ENCODE measurements around the gene ALDH18A1.

Gene ALDH18A1

DNA sequence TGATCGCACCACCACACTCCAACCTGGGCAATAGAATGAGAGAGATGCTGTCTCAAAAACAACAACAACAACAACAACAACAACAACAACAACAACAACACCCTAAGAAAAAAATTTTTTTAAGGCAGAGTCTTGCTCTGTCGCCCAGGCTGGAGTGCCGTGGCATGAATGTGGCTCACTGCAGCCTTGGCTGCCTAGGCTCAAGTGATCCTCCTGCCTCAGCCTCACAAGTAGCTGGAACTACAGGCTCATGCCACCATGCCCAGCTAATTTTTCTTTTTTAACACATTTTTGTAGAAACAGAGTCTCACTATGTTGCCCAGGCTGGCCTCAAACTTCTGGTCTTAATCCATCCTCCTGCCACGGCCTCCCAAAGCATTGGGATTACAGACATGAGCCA lies 18.6 kb downstream of the ALDH18A1 start:
- Histone ChIP-seq H3K4me2 (no peak overlapping the region), H3K4me3 (IDR thresholded peaks at IDR 0.05; ENCODE audit: insufficient read depth, low read depth, low read length) (no peak overlapping the region), H2AFZ (ENCODE audit: low read depth) (no peak overlapping the region), H3K4me1 (ENCODE audit: low read depth, poor library complexity, severe bottlenecking) (no peaks in the 10 kb centered on the region), H3K27ac (no peak overlapping the region), H3K9ac (no peak overlapping the region), H3K36me3 (ENCODE audit: insufficient read depth) (no peaks in the 10 kb centered on the region), H3K27me3 (ENCODE audit: insufficient read depth, low read depth) (no peaks in the 10 kb centered on the region), H4K20me1 (ENCODE audit: insufficient read depth) (no peaks in the 10 kb centered on the region), H3K79me2 (ENCODE audit: insufficient read depth, low read depth) (no peaks in the 10 kb centered on the region)
- TF ChIP-seq, protein P1, sequence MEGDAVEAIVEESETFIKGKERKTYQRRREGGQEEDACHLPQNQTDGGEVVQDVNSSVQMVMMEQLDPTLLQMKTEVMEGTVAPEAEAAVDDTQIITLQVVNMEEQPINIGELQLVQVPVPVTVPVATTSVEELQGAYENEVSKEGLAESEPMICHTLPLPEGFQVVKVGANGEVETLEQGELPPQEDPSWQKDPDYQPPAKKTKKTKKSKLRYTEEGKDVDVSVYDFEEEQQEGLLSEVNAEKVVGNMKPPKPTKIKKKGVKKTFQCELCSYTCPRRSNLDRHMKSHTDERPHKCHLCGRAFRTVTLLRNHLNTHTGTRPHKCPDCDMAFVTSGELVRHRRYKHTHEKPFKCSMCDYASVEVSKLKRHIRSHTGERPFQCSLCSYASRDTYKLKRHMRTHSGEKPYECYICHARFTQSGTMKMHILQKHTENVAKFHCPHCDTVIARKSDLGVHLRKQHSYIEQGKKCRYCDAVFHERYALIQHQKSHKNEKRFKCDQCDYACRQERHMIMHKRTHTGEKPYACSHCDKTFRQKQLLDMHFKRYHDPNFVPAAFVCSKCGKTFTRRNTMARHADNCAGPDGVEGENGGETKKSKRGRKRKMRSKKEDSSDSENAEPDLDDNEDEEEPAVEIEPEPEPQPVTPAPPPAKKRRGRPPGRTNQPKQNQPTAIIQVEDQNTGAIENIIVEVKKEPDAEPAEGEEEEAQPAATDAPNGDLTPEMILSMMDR (conservative IDR thresholded peaks at IDR 0.05; ENCODE audit: low read depth, low read length): no peak

DNA sequence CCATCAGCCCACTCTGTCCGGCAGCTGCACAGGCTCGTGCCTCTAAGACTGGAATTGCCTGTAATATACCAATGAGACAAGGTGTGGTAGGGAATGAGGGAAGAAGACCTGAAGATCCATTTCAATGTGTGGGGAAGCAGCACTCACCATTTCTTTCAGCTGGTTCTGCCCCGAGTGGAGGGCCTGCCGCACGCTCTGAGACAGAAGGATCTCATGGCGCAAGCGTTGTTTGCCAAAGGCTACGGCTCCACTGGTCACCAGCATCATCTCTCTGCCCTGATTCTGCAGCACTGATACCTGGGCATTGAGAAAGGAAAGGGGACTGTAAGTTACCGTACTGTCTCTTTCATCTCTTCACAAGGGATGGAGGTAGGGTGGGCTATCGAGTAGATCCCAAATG lies 19.4 kb downstream of the ALDH18A1 start:
- TF ChIP-seq, protein P1 (conservative IDR thresholded peaks at IDR 0.05; ENCODE audit: low read depth, low read length): no peak
- Histone ChIP-seq H3K79me2 (ENCODE audit: insufficient read depth, low read depth) (no peaks in the 10 kb centered on the region), H3K27ac (no peak overlapping the region), H3K9ac (no peak overlapping the region), H3K4me2 (no peak overlapping the region), H3K4me3 (IDR thresholded peaks at IDR 0.05; ENCODE audit: insufficient read depth, low read depth, low read length) (no peak overlapping the region), H4K20me1 (ENCODE audit: insufficient read depth) (no peaks in the 10 kb centered on the region), H2AFZ (ENCODE audit: low read depth) (no peak overlapping the region), H3K36me3 (ENCODE audit: insufficient read depth) (no peaks in the 10 kb centered on the region), H3K4me1 (ENCODE audit: low read depth, poor library complexity, severe bottlenecking) (no peaks in the 10 kb centered on the region), H3K27me3 (ENCODE audit: insufficient read depth, low read depth) (no peaks in the 10 kb centered on the region)

DNA sequence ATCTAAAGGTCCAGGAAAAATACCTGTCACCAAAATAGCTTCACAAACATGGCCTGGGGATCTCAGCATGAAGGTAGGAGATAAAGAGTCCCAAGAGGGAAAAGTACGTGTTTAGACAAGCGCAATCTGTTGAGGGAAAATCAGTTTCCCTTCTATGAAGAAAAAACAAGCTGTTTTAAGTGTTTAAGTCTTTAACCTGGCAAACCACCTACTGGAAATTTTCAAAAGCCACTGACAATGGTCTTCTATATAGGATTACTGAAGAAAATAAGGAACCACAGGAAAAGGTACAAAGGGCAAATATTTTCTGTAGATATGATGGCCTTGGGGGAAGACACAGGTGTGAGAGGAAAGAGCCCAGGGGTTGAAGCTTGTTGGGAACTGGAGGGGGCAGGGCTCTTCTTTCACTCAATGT lies 21.2 kb downstream of the ALDH18A1 start:
- TF ChIP-seq, protein P1 (conservative IDR thresholded peaks at IDR 0.05; ENCODE audit: low read depth, low read length): no peak
- no peaks in the 10 kb centered on the region for H3K27me3 ChIP-seq (ENCODE audit: insufficient read depth, low read depth)
- H3K9ac ChIP-seq: no peak overlapping the region
- no peaks in the 10 kb centered on the region for H4K20me1 ChIP-seq (ENCODE audit: insufficient read depth)
- H3K27ac ChIP-seq: no peak overlapping the region
- no peaks in the 10 kb centered on the region for H3K4me1 ChIP-seq (ENCODE audit: low read depth, poor library complexity, severe bottlenecking)
- H3K79me2 ChIP-seq (ENCODE audit: insufficient read depth, low read depth): no peaks in the 10 kb centered on the region
- H3K4me2 ChIP-seq: no peak overlapping the region
- no peak overlapping the region for H3K4me3 ChIP-seq (IDR thresholded peaks at IDR 0.05; ENCODE audit: insufficient read depth, low read depth, low read length)
- H2AFZ ChIP-seq (ENCODE audit: low read depth): no peak overlapping the region
- H3K36me3 ChIP-seq (ENCODE audit: insufficient read depth): no peaks in the 10 kb centered on the region

DNA sequence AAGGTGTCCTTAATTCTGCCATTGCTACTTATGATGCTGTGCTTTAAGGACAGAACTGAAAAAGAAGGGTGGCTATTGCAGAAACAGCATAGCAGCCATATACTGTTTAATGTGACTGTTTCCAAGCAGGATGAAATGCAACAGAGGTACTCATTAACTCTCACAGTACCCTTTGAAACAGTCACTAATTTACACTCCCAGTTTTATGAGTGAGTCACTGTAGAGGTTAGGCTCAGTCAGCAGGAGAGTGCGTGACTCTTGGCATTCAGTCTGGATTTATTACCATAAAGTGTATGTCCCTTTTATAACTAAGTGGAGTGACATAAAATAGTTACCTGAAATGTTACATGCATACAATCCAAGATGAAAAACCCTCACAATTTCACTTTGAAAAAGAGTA lies 27.7 kb downstream of the ALDH18A1 start:
- Histone ChIP-seq H3K79me2 (ENCODE audit: insufficient read depth, low read depth) (no peaks in the 10 kb centered on the region), H3K4me2 (no peak overlapping the region), H3K9ac (no peak overlapping the region), H3K36me3 (ENCODE audit: insufficient read depth) (no peaks in the 10 kb centered on the region), H2AFZ (ENCODE audit: low read depth) (no peak overlapping the region), H4K20me1 (ENCODE audit: insufficient read depth) (no peaks in the 10 kb centered on the region), H3K27ac (no peak overlapping the region), H3K27me3 (ENCODE audit: insufficient read depth, low read depth) (no peaks in the 10 kb centered on the region), H3K4me1 (ENCODE audit: low read depth, poor library complexity, severe bottlenecking) (no peaks in the 10 kb centered on the region), H3K4me3 (IDR thresholded peaks at IDR 0.05; ENCODE audit: insufficient read depth, low read depth, low read length) (no peak overlapping the region)
- TF ChIP-seq, protein P1 (conservative IDR thresholded peaks at IDR 0.05; ENCODE audit: low read depth, low read length): no peak
